Measurements from ENCODE around the gene TREX2.

DNA sequence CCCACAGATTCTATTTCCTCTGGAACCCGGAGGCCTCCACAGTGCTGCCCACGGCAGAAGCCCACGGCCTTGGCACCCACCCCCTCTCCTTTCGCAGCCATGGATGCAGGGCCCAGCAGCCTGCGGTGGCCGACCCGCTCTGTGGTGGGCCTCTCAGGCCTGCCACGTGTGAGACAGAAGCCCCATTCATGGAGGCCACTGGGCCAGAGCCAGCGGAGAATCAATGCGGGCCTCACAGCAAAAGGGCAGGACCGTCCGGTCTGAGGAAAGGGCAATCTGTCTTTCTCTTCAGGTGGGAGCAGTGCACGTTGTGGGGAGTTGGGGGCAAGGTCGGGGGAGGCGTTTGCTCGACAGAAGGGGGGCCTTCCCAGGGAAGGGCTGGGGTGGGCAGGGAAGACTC lies 32.9 kb upstream of the TREX2 start:
- TF ChIP-seq, protein P1, sequence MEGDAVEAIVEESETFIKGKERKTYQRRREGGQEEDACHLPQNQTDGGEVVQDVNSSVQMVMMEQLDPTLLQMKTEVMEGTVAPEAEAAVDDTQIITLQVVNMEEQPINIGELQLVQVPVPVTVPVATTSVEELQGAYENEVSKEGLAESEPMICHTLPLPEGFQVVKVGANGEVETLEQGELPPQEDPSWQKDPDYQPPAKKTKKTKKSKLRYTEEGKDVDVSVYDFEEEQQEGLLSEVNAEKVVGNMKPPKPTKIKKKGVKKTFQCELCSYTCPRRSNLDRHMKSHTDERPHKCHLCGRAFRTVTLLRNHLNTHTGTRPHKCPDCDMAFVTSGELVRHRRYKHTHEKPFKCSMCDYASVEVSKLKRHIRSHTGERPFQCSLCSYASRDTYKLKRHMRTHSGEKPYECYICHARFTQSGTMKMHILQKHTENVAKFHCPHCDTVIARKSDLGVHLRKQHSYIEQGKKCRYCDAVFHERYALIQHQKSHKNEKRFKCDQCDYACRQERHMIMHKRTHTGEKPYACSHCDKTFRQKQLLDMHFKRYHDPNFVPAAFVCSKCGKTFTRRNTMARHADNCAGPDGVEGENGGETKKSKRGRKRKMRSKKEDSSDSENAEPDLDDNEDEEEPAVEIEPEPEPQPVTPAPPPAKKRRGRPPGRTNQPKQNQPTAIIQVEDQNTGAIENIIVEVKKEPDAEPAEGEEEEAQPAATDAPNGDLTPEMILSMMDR (IDR thresholded peaks at IDR 0.05), result no peak
- no peak for TF ChIP-seq POLR2A (IDR thresholded peaks at IDR 0.05)

Data from ovary (tissue), 3 donors.